Activated naive CD4-positive, alpha-beta T cell treated with anti-CD3 and anti-CD28 coated beads, Interleukin-2, amount 50 U/mL, for 72 hours (primary cell): ENCODE measurements around the gene EXOC6. TPM values are rescaled to one million over a fixed set of nuclear protein-coding genes. Genes with fewer than 3 reads are reported as not detected.
A peak's percentile ranks its signal among the peaks of the same experiment; 100 is the strongest.

Experiments used
- ATAC-seq, 2 donors: fragments of 150-1000 bp; cut with Tn5 transposase; 2 replicates each; pipeline ENCODE4 v1.10.0; 2021; ENCODE audit warnings: mild to moderate bottlenecking in 2 of 2, moderate library complexity in 2 of 2
- DNase-seq, 2 donors: peaks; one replicate each; pipeline ENCODE4 v3.0.0; 2021 to 2022; ENCODE audit warnings: low spot score in 2 of 2
- H3K27ac Mint-ChIP-seq, 2 donors: one replicate each; pipeline ENCODE4 v1.8.0; 2022; ENCODE audit warnings: mild to moderate bottlenecking in 2 of 2, mixed read lengths in 2 of 2
- H3K36me3 Mint-ChIP-seq, 2 donors: one replicate each; pipeline ENCODE4 v1.8.0; 2022; ENCODE audit warnings: mixed read lengths in 2 of 2
- H3K9me3 Mint-ChIP-seq, 2 donors: one replicate each; pipeline ENCODE4 v1.8.0; 2022; ENCODE audit warnings: mixed read lengths in 2 of 2
- total RNA-seq, 2 donors: library from RNA; stranded (reverse); gene quantifications; one replicate each; pipeline ENCODE4 v1.2.3, GENCODE V29; 2022

The EXOC6 gene
- total RNA-seq, 2 donors from 2014 or later: 12.1 to 17.6 TPM

DNA sequence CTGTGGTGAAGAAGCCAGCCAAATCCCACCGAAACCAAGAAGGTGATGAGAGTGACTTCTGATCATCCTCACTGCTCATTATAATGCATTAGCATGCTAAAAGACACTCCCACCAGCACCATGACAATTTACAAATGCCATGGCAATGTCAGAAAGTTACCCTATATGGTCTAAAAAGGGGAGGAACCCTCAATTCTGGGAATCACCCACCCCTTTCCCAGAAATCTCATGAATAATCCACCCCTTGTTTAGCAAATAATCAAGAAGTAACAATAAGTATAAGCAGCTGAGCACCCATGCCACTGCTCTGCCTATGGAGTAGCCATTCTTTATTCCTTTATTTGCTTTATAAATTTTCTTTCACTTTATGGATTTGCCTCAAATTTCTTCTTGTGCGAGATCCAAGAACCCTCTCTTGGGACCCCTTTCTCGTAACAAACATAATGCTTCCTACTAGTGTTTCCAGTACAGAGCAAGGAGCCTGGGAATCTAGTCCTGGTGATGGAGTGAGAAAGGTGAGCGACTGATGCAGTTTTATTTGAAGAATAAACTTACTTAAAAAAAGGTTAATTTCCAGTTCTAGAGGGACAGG, 18.4 kb upstream of the EXOC6 start:
- Mint-ChIP-seq H3K9me3 (peaks cover 6 to 13% of the 10 kb centered on the region in 2 donors), H3K36me3 (peaks cover 7 to 14% of the 10 kb centered on the region in 2 donors), H3K27ac (peak overlapping the region in 1 of 2 donors; percentile 88)
- DNase-seq (no peak), ATAC-seq (no peak)

- Mint-ChIP-seq H3K27ac (peak overlapping the region; percentile 88 to 92), H3K9me3 (peaks cover 6 to 13% of the 10 kb centered on the region in 2 donors), H3K36me3 (peaks cover 7 to 14% of the 10 kb centered on the region in 2 donors)
- ATAC-seq (peak; percentile 55 to 88), DNase-seq (peak in 1 of 2 donors; percentile 55)
Observed at GRCh38 chr10:92830478-92831389, 17.6 kb upstream of the EXOC6 start.

DNA sequence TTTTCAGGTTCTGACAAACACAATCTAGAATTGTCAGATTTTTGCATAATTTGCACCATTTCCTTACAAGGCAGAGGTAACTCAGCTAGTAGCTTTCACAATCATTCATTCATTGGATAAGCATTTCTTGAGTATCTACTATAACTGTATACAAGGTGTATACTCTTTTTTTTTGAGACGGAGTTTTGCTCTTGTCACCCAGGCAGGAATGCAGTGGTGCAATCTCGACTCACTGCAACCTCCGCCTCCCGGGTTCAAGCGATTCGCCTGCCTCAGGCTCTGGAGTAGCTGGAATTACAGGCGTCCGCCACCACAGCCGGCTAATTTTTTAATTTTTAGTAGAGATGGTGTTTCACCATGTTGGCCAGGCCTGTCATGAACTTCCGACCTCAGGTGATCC, 16.2 kb upstream of the EXOC6 start:
- Mint-ChIP-seq H3K9me3 (peaks cover 6 to 13% of the 10 kb centered on the region in 2 donors), H3K36me3 (peaks cover 7 to 14% of the 10 kb centered on the region in 2 donors), H3K27ac (no peak overlapping the region)
- DNase-seq: no peak
- ATAC-seq: no peak

- no peak for DNase-seq
- H3K27ac Mint-ChIP-seq: no peak overlapping the region
Observed at GRCh38 chr10:92832998-92833650, 15.2 kb upstream of the EXOC6 start.

DNA sequence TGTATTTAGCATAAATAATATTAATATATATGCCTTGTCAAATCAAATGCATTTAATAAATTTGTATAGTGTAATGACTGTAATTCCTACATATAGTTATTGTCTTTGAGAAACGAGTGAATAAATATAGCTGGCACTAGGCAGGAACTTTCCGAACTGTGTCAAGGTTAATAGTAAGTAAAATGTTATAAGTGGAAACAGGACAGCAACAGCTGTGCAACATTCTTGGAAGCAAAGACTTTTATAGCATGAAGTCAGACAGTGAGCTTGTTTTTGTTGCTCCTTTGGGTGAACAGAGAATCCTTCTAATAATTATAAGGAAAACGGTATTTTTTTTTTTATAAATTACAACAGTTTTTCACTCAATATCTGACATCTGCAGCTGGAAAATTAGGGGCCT, 14.0 kb upstream of the EXOC6 start:
- peaks cover 7 to 14% of the 10 kb centered on the region in 2 donors for H3K36me3 Mint-ChIP-seq
- H3K9me3 Mint-ChIP-seq: peaks cover 6 to 11% of the 10 kb centered on the region in 2 donors
- no peak for ATAC-seq
- H3K27ac Mint-ChIP-seq: no peak overlapping the region
- no peak for DNase-seq

More at GRCh38 chr10:92832998-92833650, 15.2 kb upstream of the EXOC6 start:
- ATAC-seq: peak; percentile 54 to 93
- Mint-ChIP-seq H3K36me3 (peaks cover 7 to 14% of the 10 kb centered on the region in 2 donors), H3K9me3 (peaks cover 6 to 13% of the 10 kb centered on the region in 2 donors)

- Mint-ChIP-seq H3K9me3 (peaks cover 6 to 9% of the 10 kb centered on the region in 2 donors), H3K36me3 (peaks cover 7 to 11% of the 10 kb centered on the region in 2 donors), H3K27ac (no peak overlapping the region)
- DNase-seq (no peak), ATAC-seq (no peak)
Observed at GRCh38 chr10:92834986-92835385, 13.3 kb upstream of the EXOC6 start.

GRCh38 chr10:92837456-92837855, 10.9 kb upstream of the EXOC6 start:
- Mint-ChIP-seq H3K27ac (no peak overlapping the region), H3K9me3 (no peaks in the 10 kb centered on the region), H3K36me3 (no peaks in the 10 kb centered on the region)
- ATAC-seq (no peak), DNase-seq (no peak)

GRCh38 chr10:92839191-92840085, 8.9 kb upstream of the EXOC6 start:
- no peaks in the 10 kb centered on the region for H3K36me3 Mint-ChIP-seq
- peak; percentile 62 to 68 for ATAC-seq
- no peak overlapping the region for H3K27ac Mint-ChIP-seq

DNA sequence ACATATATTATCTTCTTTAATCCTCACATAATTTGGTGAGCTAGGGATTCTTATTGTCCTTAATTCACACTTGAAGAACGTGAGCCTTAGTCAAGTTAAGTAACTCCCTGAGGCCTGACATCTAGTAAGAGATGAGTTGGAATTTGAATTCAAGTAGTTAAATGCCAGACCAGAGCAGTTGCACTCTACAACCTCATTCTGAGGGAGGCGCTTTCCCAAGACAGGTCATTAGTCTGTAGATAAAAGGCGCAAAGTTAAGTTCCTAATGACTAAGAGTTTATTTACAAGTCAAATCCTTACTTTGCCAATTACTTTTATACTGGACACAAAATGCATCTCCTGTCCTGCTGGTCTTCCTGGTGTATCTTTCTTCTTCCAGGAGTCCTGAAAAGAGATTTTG, 3.6 kb upstream of the EXOC6 start:
- peaks cover 0 to 5% of the 10 kb centered on the region in 2 donors for H3K36me3 Mint-ChIP-seq
- no peak for DNase-seq
- no peak overlapping the region for H3K27ac Mint-ChIP-seq
- ATAC-seq: no peak
- no peaks in the 10 kb centered on the region for H3K9me3 Mint-ChIP-seq

More at GRCh38 chr10:92839191-92840085, 8.9 kb upstream of the EXOC6 start:
- no peaks in the 10 kb centered on the region for H3K9me3 Mint-ChIP-seq
- peak in 1 of 2 donors; percentile 69 for DNase-seq

GRCh38 chr10:92845921-92846320, 2.4 kb upstream of the EXOC6 start:
- DNase-seq: no peak
- Mint-ChIP-seq H3K36me3 (peaks cover 0 to 5% of the 10 kb centered on the region in 2 donors), H3K9me3 (no peaks in the 10 kb centered on the region), H3K27ac (no peak overlapping the region)
- ATAC-seq: no peak

- Mint-ChIP-seq H3K36me3 (peaks cover 0 to 5% of the 10 kb centered on the region in 2 donors), H3K27ac (no peak overlapping the region), H3K9me3 (no peaks in the 10 kb centered on the region)
- ATAC-seq (no peak), DNase-seq (no peak)
Observed at GRCh38 chr10:92846344-92846743, 2.0 kb upstream of the EXOC6 start.

- ATAC-seq (peak in 1 of 2 donors; percentile 9), DNase-seq (no peak)
- Mint-ChIP-seq H3K27ac (no peak overlapping the region), H3K9me3 (no peaks in the 10 kb centered on the region), H3K36me3 (peaks cover 0 to 5% of the 10 kb centered on the region in 2 donors)
Observed at GRCh38 chr10:92846854-92847201, 1.5 kb upstream of the EXOC6 start.

DNA sequence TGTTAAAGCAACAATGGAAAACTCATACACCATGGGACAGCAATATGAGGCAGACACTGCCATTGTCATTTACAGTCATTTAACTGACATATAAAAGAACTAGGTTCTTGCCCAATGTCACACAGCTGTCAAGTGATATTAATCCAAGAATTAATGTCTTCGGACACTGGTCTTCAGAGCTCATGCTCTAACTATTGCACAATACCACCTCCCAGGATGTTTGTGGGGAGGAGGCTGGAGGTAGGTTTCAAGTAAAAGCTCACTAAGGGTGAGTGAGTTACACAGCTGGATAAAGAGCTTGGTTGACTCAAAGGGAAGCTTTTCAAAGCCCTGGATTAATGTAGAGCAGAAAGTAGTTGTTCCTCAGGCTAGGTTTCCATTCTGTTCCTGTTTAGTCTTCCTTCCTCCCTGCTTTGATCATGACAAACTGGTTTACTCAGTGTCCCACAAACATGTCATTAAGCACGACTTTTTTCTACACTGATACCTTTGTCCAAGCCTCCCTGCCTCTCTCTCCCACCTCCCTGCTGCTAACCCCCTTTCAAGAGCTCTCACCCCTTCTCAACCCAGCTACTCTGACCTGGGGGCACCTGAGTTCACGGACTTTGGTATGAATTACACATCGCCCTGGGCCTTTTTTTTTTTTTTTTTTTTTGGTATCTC, 987 bp upstream of the EXOC6 start:
- Mint-ChIP-seq H3K27ac (peak overlapping the region; percentile 69 to 84), H3K36me3 (peaks cover 0 to 5% of the 10 kb centered on the region in 2 donors), H3K9me3 (no peaks in the 10 kb centered on the region)
- peak in 1 of 2 donors; percentile 17 for ATAC-seq
- DNase-seq: no peak

- DNase-seq (no peak), ATAC-seq (peak; percentile 63 to 66)
- H3K27ac Mint-ChIP-seq: peak overlapping the region; percentile 69 to 84
- peaks cover 0 to 5% of the 10 kb centered on the region in 2 donors for H3K36me3 Mint-ChIP-seq
- H3K9me3 Mint-ChIP-seq: no peaks in the 10 kb centered on the region
Observed at GRCh38 chr10:92848037-92848440, 281 bp upstream of the EXOC6 start.

- Mint-ChIP-seq H3K9me3 (peaks cover 0 to 3% of the 10 kb centered on the region in 2 donors), H3K36me3 (peaks cover 0 to 5% of the 10 kb centered on the region in 2 donors), H3K27ac (peak overlapping the region; percentile 46 to 87)
- peak in 1 of 2 donors; percentile 18 for ATAC-seq
- DNase-seq: no peak
Observed at GRCh38 chr10:92849234-92849525, 860 bp downstream of the EXOC6 start.
